Transverse colon (tissue), 4 donors: ENCODE measurements around the gene WWOX. TPM values are rescaled to one million over a fixed set of nuclear protein-coding genes. Genes with fewer than 3 reads are reported as not detected.

Experiments
- DNase-seq: peaks from one replicate; pipeline ENCODE4 v3.0.0-alpha.2; 2019
- H3K27ac ChIP-seq, 4 donors: fragments of 200-600 bp; sonication (generic); 2 replicates each; pipeline ENCODE4 v1.5.1; 2016 to 2018; ENCODE audit warnings: inconsistent platforms in 4 of 4
- H3K27me3 ChIP-seq: fragments of 200-600 bp; sonication (generic); 2 replicates; pipeline ENCODE4 v1.5.1; 2017; ENCODE audit warnings: inconsistent platforms
- H3K36me3 ChIP-seq, 4 donors: fragments of 200-600 bp; sonication (generic); 2 replicates each; pipeline ENCODE4 v1.5.1; 2017 to 2019; ENCODE audit warnings: inconsistent platforms in 4 of 4
- H3K4me1 ChIP-seq, 4 donors: fragments of 200-600 bp; sonication (generic); 2 replicates each; pipeline ENCODE4 v1.5.1; 2017 to 2020; ENCODE audit warnings: inconsistent platforms in 4 of 4
- H3K4me3 ChIP-seq, 4 donors: fragments of 200-600 bp; sonication (generic); 1 replicate in 1 of 4; 2 replicates in 3 of 4; pipeline versions ENCODE4 v1.5.1 to v1.6.1; 2017 to 2019; ENCODE audit warnings: inconsistent platforms in 4 of 4
- H3K9me3 ChIP-seq, 2 donors: fragments of 200-600 bp; sonication (generic); 2 replicates each; pipeline ENCODE4 v1.5.1; 2017 to 2019; ENCODE audit warnings: inconsistent platforms in 2 of 2
- CTCF ChIP-seq, 5 experiments: fragments of 200-600 bp in 3 of 5; fragments of 450-650 bp in 2 of 5; sonication (generic) in 3 of 5; IDR thresholded peaks; 1 replicate in 2 of 5; 2 replicates in 3 of 5; pipeline ENCODE4 v1.5.1; 2016 to 2017; ENCODE audit warnings: antibody characterized with exemption in 5 of 5, inconsistent platforms in 3 of 5, mild to moderate bottlenecking in 2 of 5, moderate library complexity in 1 of 5
- EP300 ChIP-seq: sonication (generic); formaldehyde crosslinking; IDR thresholded peaks from one replicate; pipeline ENCODE4 v1.6.1; 2017; ENCODE audit warnings: antibody characterized with exemption, low read depth
- POLR2A ChIP-seq: fragments of 450-650 bp; IDR thresholded peaks from one replicate; pipeline ENCODE4 v1.6.1; 2016; ENCODE audit warnings: antibody characterized with exemption, mild to moderate bottlenecking, moderate library complexity
- POLR2AphosphoS5 ChIP-seq, 3 donors: sonication (generic); formaldehyde crosslinking; IDR thresholded peaks; one replicate each; pipeline ENCODE4 v1.6.1; 2016; ENCODE audit warnings: antibody characterized with exemption in 3 of 3
- WGBS, 2 donors: methylation state at CpG; one replicate each; pipeline ENCODE4 v1.1.5; 2018; ENCODE audit warnings: low coverage in 1 of 2; 5-methylcytosine and 5-hydroxymethylcytosine counted together
- in situ Hi-C, 4 donors: fragments of 200-750 bp; cut with MboI; loops; one replicate each; pipeline versions ENCODE4 v1.15.0 to v1.15.1; 2017; ENCODE audit warnings: low sequenced_read_pairs in 3 of 4, low pct_ligation_motif_present in 1 of 4, low pct_unique_long_range_greater_than_20kb in 1 of 4
- intact Hi-C: fragments of 100-400 bp; cut with DNase I; formaldehyde crosslinking; loops from one replicate; pipeline ENCODE4 v1.15.1; 2023; ENCODE audit warnings: low total_unique reads
- total RNA-seq, 4 donors: library from RNA; depleted of rRNA; stranded (reverse); fragments of >200 nt; gene quantifications; one replicate each; pipeline ENCODE4 v1.1.0, GENCODE V29; 2016

Gene WWOX
- total RNA-seq, 4 donors from 2014 or later = 11.2 to 53.8 (median 24.8) TPM

GRCh38 chr16:79121906-79122305, 1022.5 kb downstream of the WWOX start:
- 91 to 94% methylated on average over 7 to 12 of the region's 12 CpGs for WGBS, 2 donors
- H3K9me3 ChIP-seq = no peaks in the 10 kb centered on the region
- no peak overlapping the region for H3K27ac ChIP-seq
- in situ Hi-C loops (no loop called here), intact Hi-C loops (no loop called here)
- no peak overlapping the region for H3K4me3 ChIP-seq
- no peak for DNase-seq
- no peaks in the 10 kb centered on the region for H3K4me1 ChIP-seq
- no peaks in the 10 kb centered on the region for H3K36me3 ChIP-seq
- H3K27me3 ChIP-seq = no peaks in the 10 kb centered on the region
- TF ChIP-seq POLR2A (no peak), POLR2AphosphoS5 (IDR thresholded peaks at IDR 0.05) (no peak), CTCF (IDR thresholded peaks at IDR 0.05) (no peak), EP300 (no peak)

- in situ Hi-C loops = no loop called here
- WGBS, 2 donors = 96% methylated on average over 7 to 8 of the region's 8 CpGs
Measured at GRCh38 chr16:79122343-79122742, 1022.9 kb downstream of the WWOX start.

GRCh38 chr16:79124016-79124756, 1024.7 kb downstream of the WWOX start:
- intact Hi-C loops = no loop called here
- Histone ChIP-seq H3K9me3 (no peaks in the 10 kb centered on the region), H3K27ac (no peak overlapping the region), H3K4me1 (no peaks in the 10 kb centered on the region), H3K4me3 (no peak overlapping the region), H3K27me3 (no peaks in the 10 kb centered on the region), H3K36me3 (no peaks in the 10 kb centered on the region)
- TF ChIP-seq EP300 (no peak), POLR2A (no peak)
- in situ Hi-C loops = no loop called here
- 88 to 90% methylated on average over 12 to 18 of the region's 18 CpGs for WGBS, 2 donors
- no peak for DNase-seq

More at GRCh38 chr16:79122343-79122742, 1022.9 kb downstream of the WWOX start:
- Histone ChIP-seq H3K36me3 (no peaks in the 10 kb centered on the region), H3K4me1 (no peaks in the 10 kb centered on the region), H3K4me3 (no peak overlapping the region), H3K27me3 (no peaks in the 10 kb centered on the region), H3K27ac (no peak overlapping the region), H3K9me3 (no peaks in the 10 kb centered on the region)
- intact Hi-C loops = no loop called here
- DNase-seq = no peak
- TF ChIP-seq POLR2A (no peak), POLR2AphosphoS5 (IDR thresholded peaks at IDR 0.05) (no peak), CTCF (IDR thresholded peaks at IDR 0.05) (no peak), EP300 (no peak)

GRCh38 chr16:79127766-79128165, 1028.3 kb downstream of the WWOX start:
- Histone ChIP-seq H3K9me3 (no peaks in the 10 kb centered on the region), H3K4me3 (no peak overlapping the region), H3K27me3 (no peaks in the 10 kb centered on the region), H3K27ac (no peak overlapping the region), H3K36me3 (no peaks in the 10 kb centered on the region), H3K4me1 (no peaks in the 10 kb centered on the region)
- TF ChIP-seq POLR2A (no peak), POLR2AphosphoS5 (IDR thresholded peaks at IDR 0.05) (no peak), CTCF (IDR thresholded peaks at IDR 0.05) (no peak), EP300 (no peak)
- 88 to 96% methylated on average over 1 of the region's 1 CpG for WGBS, 2 donors
- no peak for DNase-seq
- intact Hi-C loops = no loop called here
- in situ Hi-C loops = no loop called here
